ENCODE results near the gene MYRIP.

- TF ChIP-seq CTCF (IDR thresholded peaks at IDR 0.05): no peak
- TF ChIP-seq EZH2phosphoT487 (IDR thresholded peaks at IDR 0.05; ENCODE audit: borderline replicate concordance, low read depth): no peak
- no peak for TF ChIP-seq EP300 (IDR thresholded peaks at IDR 0.05; ENCODE audit: borderline replicate concordance in 1 of 2, low read depth in 1 of 2, low read length in 1 of 2)
- TF ChIP-seq ZBTB33 (IDR thresholded peaks at IDR 0.05; ENCODE audit: borderline replicate concordance, low read depth): no peak
- no peak for TF ChIP-seq YY1 (IDR thresholded peaks at IDR 0.05; ENCODE audit: low read depth)
- TF ChIP-seq CHD2 (IDR thresholded peaks at IDR 0.05; ENCODE audit: low read length, partially characterized antibody): no peak
- no peak for TF ChIP-seq SIN3A (IDR thresholded peaks at IDR 0.05; ENCODE audit: borderline replicate concordance, low read depth, low read length)
- no peak for TF ChIP-seq IRF3 (IDR thresholded peaks at IDR 0.05; ENCODE audit: low read depth, low read length)
- TF ChIP-seq MAX (IDR thresholded peaks at IDR 0.05; ENCODE audit: low read depth): no peak
Measured at GRCh38 chr3:39896184-39896583, 86.8 kb downstream of the MYRIP start.

All from SK-N-SH (cell line).